Smooth muscle cell (in vitro differentiated cells): ENCODE results near the gene RGS6. TPM values are rescaled to one million over a fixed set of nuclear protein-coding genes. Genes with fewer than 3 reads are reported as not detected.
A peak's percentile ranks its signal among the peaks of the same experiment; 100 is the strongest.

Source experiments
- DNase-seq: peaks from one replicate; lab custom pipeline; 2025; ENCODE audit not compliant: unreplicated experiment; lab: John Stamatoyannopoulos, UW
- H2AFZ ChIP-seq: fragments of 200-600 bp; sonication (generic); 2 replicates; pipeline ENCODE4 v1.6.0; 2016; ENCODE audit warnings: antibody characterized with exemption, low read depth, mild to moderate bottlenecking
- H3F3A ChIP-seq: fragments of 200-600 bp; sonication (generic); 2 replicates; pipeline ENCODE4 v1.6.0; 2017; ENCODE audit warnings: antibody characterized with exemption, low read depth
- H3K27ac ChIP-seq: fragments of 200-600 bp; sonication (generic); 2 replicates; pipeline ENCODE4 v1.5.1; 2016; ENCODE audit warnings: low read depth, mild to moderate bottlenecking
- H3K27me3 ChIP-seq: fragments of 200-600 bp; sonication (generic); 2 replicates; pipeline ENCODE4 v1.6.1; 2016; ENCODE audit warnings: low read depth, mild to moderate bottlenecking
- H3K36me3 ChIP-seq: fragments of 200-600 bp; sonication (generic); 2 replicates; pipeline ENCODE4 v1.5.1; 2016; ENCODE audit warnings: low read depth
- H3K4me1 ChIP-seq: fragments of 200-600 bp; sonication (generic); 2 replicates; pipeline ENCODE4 v1.5.1; 2016; ENCODE audit warnings: low read depth
- H3K4me2 ChIP-seq: fragments of 200-600 bp; sonication (generic); 2 replicates; pipeline ENCODE4 v1.6.0; 2016; ENCODE audit warnings: mild to moderate bottlenecking
- H3K4me3 ChIP-seq: fragments of 200-600 bp; sonication (generic); 2 replicates; pipeline ENCODE4 v1.5.1; 2016; ENCODE audit warnings: mild to moderate bottlenecking
- H3K79me2 ChIP-seq: fragments of 200-600 bp; sonication (generic); 2 replicates; pipeline ENCODE4 v1.6.0; 2016; ENCODE audit warnings: low read depth, mild to moderate bottlenecking
- H3K9ac ChIP-seq: fragments of 200-600 bp; sonication (generic); 2 replicates; pipeline ENCODE4 v1.6.0; 2016; ENCODE audit warnings: low read depth
- H3K9me3 ChIP-seq: fragments of 200-600 bp; sonication (generic); replicated peaks from 2 replicates; pipeline ENCODE4 v1.5.1; 2016; ENCODE audit warnings: low read depth
- H4K20me1 ChIP-seq: fragments of 200-600 bp; sonication (generic); 2 replicates; pipeline ENCODE4 v1.6.0; 2016; ENCODE audit warnings: low read depth
- WGBS: methylation state at CpG from one replicate; pipeline ENCODE4 v1.1.7; 2016; ENCODE audit warnings: low lambda C conversion rate; 5-methylcytosine and 5-hydroxymethylcytosine counted together
- polyA plus RNA-seq: library from polyadenylated mRNA; unstranded; fragments of >200 nt; fragmentation: Nextera tagmentation; extraction: Ambion mirVana; gene quantifications from 2 replicates; pipeline ENCODE4 v1.2.1, GENCODE V29; 2016
- total RNA-seq: library from RNA; depleted of rRNA; stranded (reverse); fragments of >200 nt; gene quantifications from 2 replicates; pipeline ENCODE4 v1.2.3, GENCODE V29; 2014
- TF ChIP-seq, protein P1 (sequence below): fragments of 200-600 bp; sonication (generic); IDR thresholded peaks from 2 replicates; pipeline ENCODE4 v1.5.1; 2017; ENCODE audit warnings: borderline replicate concordance, mild to moderate bottlenecking, antibody characterized with exemption; ENCODE audit not compliant: insufficient read depth, poor library complexity, severe bottlenecking

Gene RGS6
- total and polyA plus RNA-seq, 2 experiments from 2014 or later, result 0.40 TPM; not detected in 1

DNA sequence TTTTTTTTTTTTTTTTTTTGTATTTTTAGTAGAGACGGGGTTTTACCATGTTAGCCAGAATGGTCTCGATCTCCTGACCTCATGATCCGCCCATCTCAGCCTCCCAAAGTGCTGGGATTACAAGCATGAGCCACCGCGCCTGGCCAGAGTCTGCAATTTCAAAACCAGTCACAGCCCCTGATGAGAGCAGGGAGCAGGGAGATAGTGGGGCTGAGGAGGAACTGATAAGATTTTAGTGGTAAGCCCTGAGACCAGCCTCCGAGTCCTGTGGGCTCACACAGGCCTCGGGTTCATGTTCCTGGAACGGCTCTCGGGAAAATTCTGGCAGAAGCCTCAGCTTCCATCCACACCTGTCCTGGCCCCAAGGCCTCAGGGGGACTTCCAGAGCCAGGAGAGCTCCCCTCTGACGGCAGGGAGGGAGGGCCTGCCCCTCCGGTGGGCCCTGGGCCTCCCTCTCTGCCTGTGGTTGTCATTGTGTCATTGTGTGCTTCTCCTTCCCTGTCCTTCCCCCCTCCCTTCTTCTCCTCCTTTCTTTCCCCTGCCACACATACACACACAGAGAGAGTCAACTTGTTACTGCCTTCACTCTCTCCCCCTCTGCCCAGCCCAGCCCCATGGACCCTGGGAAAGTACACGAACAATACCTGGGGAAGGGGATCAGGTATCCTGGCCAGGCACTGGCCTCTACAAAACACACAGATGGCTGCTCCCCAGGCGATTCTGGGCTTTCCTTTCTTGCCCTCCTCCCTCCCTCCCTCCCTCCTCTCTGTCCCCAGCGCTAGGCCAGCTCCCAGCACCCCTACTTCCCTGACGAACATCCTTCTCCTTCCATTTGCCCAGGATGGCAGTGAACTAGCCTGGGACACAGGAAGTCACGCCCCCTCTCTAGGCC lies 667.6 kb downstream of the RGS6 start:
- no peaks in the 10 kb centered on the region for H3K36me3 ChIP-seq
- H4K20me1 ChIP-seq, result no peaks in the 10 kb centered on the region
- H3K27ac ChIP-seq, result peak overlapping the region; percentile 28
- H3K4me2 ChIP-seq, result no peak overlapping the region
- no peaks in the 10 kb centered on the region for H3F3A ChIP-seq
- H3K9ac ChIP-seq, result no peak overlapping the region
- no peaks in the 10 kb centered on the region for H3K9me3 ChIP-seq
- no peaks in the 10 kb centered on the region for H3K27me3 ChIP-seq
- H3K79me2 ChIP-seq, result no peaks in the 10 kb centered on the region
- H3K4me3 ChIP-seq, result no peak overlapping the region
- DNase-seq, result no peak
- TF ChIP-seq, protein P1, sequence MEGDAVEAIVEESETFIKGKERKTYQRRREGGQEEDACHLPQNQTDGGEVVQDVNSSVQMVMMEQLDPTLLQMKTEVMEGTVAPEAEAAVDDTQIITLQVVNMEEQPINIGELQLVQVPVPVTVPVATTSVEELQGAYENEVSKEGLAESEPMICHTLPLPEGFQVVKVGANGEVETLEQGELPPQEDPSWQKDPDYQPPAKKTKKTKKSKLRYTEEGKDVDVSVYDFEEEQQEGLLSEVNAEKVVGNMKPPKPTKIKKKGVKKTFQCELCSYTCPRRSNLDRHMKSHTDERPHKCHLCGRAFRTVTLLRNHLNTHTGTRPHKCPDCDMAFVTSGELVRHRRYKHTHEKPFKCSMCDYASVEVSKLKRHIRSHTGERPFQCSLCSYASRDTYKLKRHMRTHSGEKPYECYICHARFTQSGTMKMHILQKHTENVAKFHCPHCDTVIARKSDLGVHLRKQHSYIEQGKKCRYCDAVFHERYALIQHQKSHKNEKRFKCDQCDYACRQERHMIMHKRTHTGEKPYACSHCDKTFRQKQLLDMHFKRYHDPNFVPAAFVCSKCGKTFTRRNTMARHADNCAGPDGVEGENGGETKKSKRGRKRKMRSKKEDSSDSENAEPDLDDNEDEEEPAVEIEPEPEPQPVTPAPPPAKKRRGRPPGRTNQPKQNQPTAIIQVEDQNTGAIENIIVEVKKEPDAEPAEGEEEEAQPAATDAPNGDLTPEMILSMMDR, result no peak
- WGBS, result 43% methylated on average over 15 of the region's 16 CpGs
- H3K4me1 ChIP-seq, result peaks cover 4% of the 10 kb centered on the region
- no peak overlapping the region for H2AFZ ChIP-seq

DNA sequence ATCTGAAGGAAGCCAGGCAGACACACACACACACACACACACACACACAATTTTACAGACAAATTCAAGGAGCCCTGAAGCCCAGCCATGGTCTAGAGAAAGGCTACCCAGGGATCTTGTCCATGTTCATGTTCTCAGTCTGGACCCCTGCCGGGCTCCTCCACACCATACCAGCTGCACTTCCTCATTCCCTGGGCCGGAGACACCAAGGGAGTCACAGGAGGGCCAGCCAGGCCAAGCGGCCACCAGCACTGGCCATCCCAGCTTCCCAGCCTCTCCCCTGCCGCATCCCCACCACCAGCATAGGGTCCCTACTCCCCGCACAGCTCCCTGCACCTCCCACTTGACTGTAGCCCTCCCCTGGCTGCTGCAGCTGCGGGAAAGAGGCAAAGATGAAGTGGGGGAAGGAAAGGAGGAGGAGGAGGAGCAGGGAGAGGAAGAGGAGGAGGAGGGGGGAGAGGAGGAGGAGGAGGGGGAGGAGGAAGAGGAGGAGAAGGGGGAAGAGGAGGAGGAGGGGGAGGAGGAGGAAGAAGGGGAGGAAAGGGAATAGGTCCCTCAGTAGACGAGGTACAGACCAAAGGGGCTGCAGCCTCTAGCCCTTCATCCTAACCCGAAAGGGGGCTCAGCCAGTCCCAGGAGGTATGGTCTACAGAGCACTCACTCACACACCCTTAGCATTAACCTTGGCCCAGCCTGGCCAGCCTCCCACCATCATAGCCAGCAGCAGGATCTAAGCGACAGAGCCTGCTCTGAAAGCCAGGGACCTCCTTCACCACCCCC lies 668.5 kb downstream of the RGS6 start:
- Histone ChIP-seq H3K79me2 (no peaks in the 10 kb centered on the region), H3K27me3 (no peaks in the 10 kb centered on the region), H3K9me3 (no peaks in the 10 kb centered on the region), H3K27ac (no peak overlapping the region), H3K4me2 (no peak overlapping the region), H3K36me3 (no peaks in the 10 kb centered on the region), H2AFZ (no peak overlapping the region), H3K9ac (no peak overlapping the region), H3K4me1 (peaks cover 4% of the 10 kb centered on the region), H3K4me3 (no peak overlapping the region), H3F3A (no peaks in the 10 kb centered on the region), H4K20me1 (no peaks in the 10 kb centered on the region)
- TF ChIP-seq, protein P1, result no peak
- no peak for DNase-seq
- WGBS, result 83% methylated on average over 8 of the region's 9 CpGs

- H3K27me3 ChIP-seq, result no peaks in the 10 kb centered on the region
- H3F3A ChIP-seq, result no peaks in the 10 kb centered on the region
- no peak overlapping the region for H2AFZ ChIP-seq
- peak overlapping the region; percentile 13 for H3K27ac ChIP-seq
- no peaks in the 10 kb centered on the region for H4K20me1 ChIP-seq
- H3K4me2 ChIP-seq, result peak overlapping the region; percentile 42
- H3K4me3 ChIP-seq, result no peak overlapping the region
- WGBS, result 44% methylated on average over 4 of the region's 4 CpGs
- no peak overlapping the region for H3K9ac ChIP-seq
- H3K36me3 ChIP-seq, result no peaks in the 10 kb centered on the region
- DNase-seq, result no peak
- TF ChIP-seq, protein P1, result no peak
- no peaks in the 10 kb centered on the region for H3K79me2 ChIP-seq
- peaks cover 8% of the 10 kb centered on the region for H3K4me1 ChIP-seq
- H3K9me3 ChIP-seq, result no peaks in the 10 kb centered on the region
These were observed 671.4 kb downstream of the RGS6 start for GRCh38 chr14:72603639-72604038.
